ENCODE results near the gene SLC25A23. TPM values are rescaled to one million over a fixed set of nuclear protein-coding genes. Genes with fewer than 3 reads are reported as not detected.

Gene SLC25A23
- total RNA-seq, 4 donors from 2014 or later: 13.8 to 69.1 (median 36.5) TPM

DNA sequence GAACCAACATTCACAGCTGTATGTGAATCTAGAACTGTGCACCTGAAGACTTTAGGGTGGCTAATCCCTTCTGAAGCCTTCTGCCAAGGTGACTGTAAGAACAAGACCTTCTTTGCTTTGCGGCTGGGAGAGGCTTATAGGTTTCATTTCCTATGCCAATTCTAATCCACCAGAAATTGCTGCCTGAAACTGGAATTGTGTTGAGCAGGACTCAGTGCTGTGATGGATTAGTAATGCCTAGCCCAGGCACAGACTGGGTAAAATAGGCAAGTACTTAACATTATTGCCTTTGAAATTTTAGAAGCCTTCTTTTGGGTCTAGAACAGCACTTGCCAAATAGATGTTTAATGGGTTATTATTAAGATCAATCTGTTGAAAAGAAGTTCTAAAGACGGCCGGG, 11.5 kb downstream of the SLC25A23 start:
- intact Hi-C loops (cut with DNase I; ENCODE audit: low total_unique reads): no loop called here
- Histone ChIP-seq H3K27ac (no peak overlapping the region), H3K27me3 (no peaks in the 10 kb centered on the region), H3K4me1 (no peaks in the 10 kb centered on the region), H3K9me3 (no peaks in the 10 kb centered on the region), H3K4me3 (no peak overlapping the region), H3K36me3 (no peaks in the 10 kb centered on the region)
- no peak for TF ChIP-seq POLR2A (IDR thresholded peaks at IDR 0.05)
- no peak for TF ChIP-seq CTCF (IDR thresholded peaks at IDR 0.05)
- DNase-seq: no peak

DNA sequence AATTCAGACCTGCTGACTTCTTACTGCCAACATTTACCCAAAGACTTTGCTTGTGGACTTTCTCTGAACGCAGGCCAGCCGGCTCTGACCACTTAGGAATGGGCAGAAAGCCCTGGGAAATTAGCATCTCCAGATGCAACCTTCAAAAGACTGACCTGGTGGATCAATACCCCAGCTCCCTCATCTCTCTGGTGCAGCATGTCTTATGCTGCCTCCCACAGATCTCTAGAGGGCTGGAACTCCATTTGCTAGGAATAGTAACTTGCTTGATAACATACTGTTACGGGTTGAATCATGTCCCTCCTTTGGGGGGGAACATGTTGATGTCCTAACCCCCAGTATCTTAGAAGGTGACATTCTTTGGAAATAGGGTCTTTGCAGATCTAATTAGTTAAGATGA, 13.1 kb downstream of the SLC25A23 start:
- Histone ChIP-seq H3K4me1 (no peaks in the 10 kb centered on the region), H3K27me3 (no peaks in the 10 kb centered on the region), H3K36me3 (no peaks in the 10 kb centered on the region), H3K4me3 (no peak overlapping the region), H3K9me3 (no peaks in the 10 kb centered on the region), H3K27ac (no peak overlapping the region)
- TF ChIP-seq CTCF (IDR thresholded peaks at IDR 0.05) (no peak), POLR2A (IDR thresholded peaks at IDR 0.05) (no peak)
- intact Hi-C loops (cut with DNase I; ENCODE audit: low total_unique reads): no loop called here
- no peak for DNase-seq

DNA sequence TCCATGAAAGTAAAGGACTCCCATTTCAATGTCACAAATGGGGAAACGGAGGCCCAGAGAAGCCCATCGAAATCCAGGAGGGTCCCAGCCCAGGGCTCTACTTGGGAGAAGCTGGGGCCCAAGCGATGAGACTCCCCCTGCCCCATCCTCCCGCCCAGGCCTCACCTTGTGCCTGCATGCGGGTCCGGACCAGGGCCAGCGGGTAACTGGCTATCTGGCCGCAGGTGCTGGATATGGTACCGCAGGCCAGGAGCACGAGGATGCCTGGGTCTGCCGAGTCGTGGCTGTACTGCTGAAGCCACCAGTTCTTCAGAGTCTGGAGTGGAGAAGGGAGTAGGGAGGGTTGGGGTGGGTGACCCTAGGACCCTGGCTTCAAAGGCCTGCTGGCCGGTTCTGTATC, 15.6 kb downstream of the SLC25A23 start:
- Histone ChIP-seq H3K36me3 (no peaks in the 10 kb centered on the region), H3K9me3 (no peaks in the 10 kb centered on the region), H3K4me1 (no peaks in the 10 kb centered on the region)

DNA sequence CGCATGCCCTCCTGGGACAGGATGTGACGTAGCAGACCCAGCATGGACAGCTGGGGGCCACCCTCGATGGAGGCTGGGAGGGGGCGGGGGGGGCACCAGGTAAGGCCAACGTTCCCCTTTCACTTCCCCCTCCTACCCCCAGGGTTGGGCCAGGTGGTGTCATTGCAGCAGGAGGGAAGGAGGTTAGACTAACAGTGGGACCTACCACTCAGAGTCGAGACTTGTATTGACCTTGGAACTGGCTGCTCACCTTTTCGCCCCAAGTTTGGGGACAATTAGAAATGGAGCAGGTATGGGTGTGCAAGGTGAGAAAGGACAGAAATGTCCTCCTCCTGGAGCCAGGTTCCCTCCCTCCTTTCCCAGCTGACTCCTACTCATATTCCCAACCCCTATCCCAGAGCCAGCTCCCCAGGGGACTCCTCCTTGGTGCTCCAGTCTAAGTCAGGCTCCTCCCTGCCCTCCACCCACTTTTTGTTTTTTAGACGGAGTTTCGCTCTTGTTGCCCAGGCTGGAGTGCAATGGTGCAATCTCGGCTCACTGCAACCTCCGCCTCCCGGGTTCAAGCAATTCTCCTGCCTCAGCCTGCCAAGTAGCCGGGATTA, 17.4 kb downstream of the SLC25A23 start:
- no peaks in the 10 kb centered on the region for H3K36me3 ChIP-seq
- H3K9me3 ChIP-seq: no peaks in the 10 kb centered on the region
- no peaks in the 10 kb centered on the region for H3K27me3 ChIP-seq
- TF ChIP-seq POLR2A (IDR thresholded peaks at IDR 0.05) (no peak), CTCF (IDR thresholded peaks at IDR 0.05) (no peak)
- H3K27ac ChIP-seq: no peak overlapping the region
- no peaks in the 10 kb centered on the region for H3K4me1 ChIP-seq
- intact Hi-C loops (cut with DNase I; ENCODE audit: low total_unique reads): no loop called here
- no peak overlapping the region for H3K4me3 ChIP-seq
- no peak for DNase-seq

More for the DNA sequence above, 15.6 kb downstream of the SLC25A23 start:
- H3K27ac ChIP-seq: no peak overlapping the region
- intact Hi-C loops (cut with DNase I; ENCODE audit: low total_unique reads): no loop called here
- no peak for TF ChIP-seq POLR2A (IDR thresholded peaks at IDR 0.05)
- TF ChIP-seq CTCF (IDR thresholded peaks at IDR 0.05): no peak
- H3K4me3 ChIP-seq: no peak overlapping the region
- no peaks in the 10 kb centered on the region for H3K27me3 ChIP-seq
- no peak for DNase-seq

- Histone ChIP-seq H3K4me1 (no peaks in the 10 kb centered on the region), H3K36me3 (no peaks in the 10 kb centered on the region), H3K27ac (no peak overlapping the region), H3K4me3 (no peak overlapping the region), H3K27me3 (no peaks in the 10 kb centered on the region), H3K9me3 (no peaks in the 10 kb centered on the region)
- TF ChIP-seq POLR2A (IDR thresholded peaks at IDR 0.05) (no peak), CTCF (IDR thresholded peaks at IDR 0.05) (no peak)
- intact Hi-C loops (cut with DNase I; ENCODE audit: low total_unique reads): no loop called here
- DNase-seq: no peak
Observed at GRCh38 chr19:6440905-6441304, 18.7 kb downstream of the SLC25A23 start.

All from uterus (tissue), 4 donors.